Heart left ventricle (tissue), 16 donors: ENCODE results near the gene DNAJC18. TPM values are rescaled to one million over a fixed set of nuclear protein-coding genes. Genes with fewer than 3 reads are reported as not detected.

ENCODE experiments used
- ATAC-seq, 4 donors: fragments of 200-7000 bp; cut with Tn5 transposase; one replicate each; pipeline ENCODE4 v1.9.1; 2020 to 2022; ENCODE audit warnings: moderate library complexity in 4 of 4, mild to moderate bottlenecking in 3 of 4, moderate number of reproducible peaks in 1 of 4
- DNase-seq, 5 donors: peaks; one replicate each; pipeline ENCODE4 v3.0.0-alpha.2; 2020
- H3K27ac ChIP-seq, 12 donors: fragments of 200-600 bp; sonication (generic) in 4 of 12; one replicate each; pipeline versions ENCODE4 v1.5.0 to v1.8.0; 2016 to 2022; ENCODE audit warnings: mild to moderate bottlenecking in 2 of 12
- H3K27me3 ChIP-seq, 9 donors: fragments of 200-600 bp; sonication (generic) in 2 of 9; one replicate each; pipeline versions ENCODE4 v1.5.1 to v1.8.0; 2016 to 2022; ENCODE audit warnings: mild to moderate bottlenecking in 3 of 9
- H3K36me3 ChIP-seq, 9 donors: fragments of 200-600 bp; sonication (generic) in 2 of 9; one replicate each; pipeline versions ENCODE4 v1.5.0 to v1.8.0; 2018 to 2022; ENCODE audit warnings: mild to moderate bottlenecking in 2 of 9
- H3K4me1 ChIP-seq, 12 donors: fragments of 200-600 bp; sonication (generic) in 4 of 12; one replicate each; pipeline versions ENCODE4 v1.5.0 to v1.8.0; 2016 to 2022; ENCODE audit warnings: mild to moderate bottlenecking in 3 of 12
- H3K4me3 ChIP-seq, 12 donors: fragments of 200-600 bp; sonication (generic) in 4 of 12; one replicate each; pipeline versions ENCODE4 v1.5.0 to v1.8.0; 2017 to 2022; ENCODE audit warnings: mild to moderate bottlenecking in 9 of 12, moderate library complexity in 4 of 12
- H3K9me3 ChIP-seq, 12 donors: fragments of 200-600 bp; sonication (generic) in 4 of 12; one replicate each; pipeline versions ENCODE4 v1.5.0 to v1.8.0; 2016 to 2022; ENCODE audit warnings: mild to moderate bottlenecking in 1 of 12
- POLR2A ChIP-seq, 2 donors: fragments of 450-650 bp; IDR thresholded peaks; one replicate each; pipeline ENCODE4 v1.6.1; 2017; ENCODE audit warnings: antibody characterized with exemption in 2 of 2, mild to moderate bottlenecking in 2 of 2, moderate library complexity in 2 of 2
- WGBS, 4 donors: extraction: QIAGEN DNeasy Blood & Tissue Kit in 2 of 4; methylation state at CpG; one replicate each; pipeline versions ENCODE4 v1.1.5 to v1.1.7; 2013 to 2018; 5-methylcytosine and 5-hydroxymethylcytosine counted together
- intact Hi-C, 10 donors: fragments of 100-400 bp; cut with DNase I; formaldehyde crosslinking; loops; one replicate each; pipeline versions ENCODE4 v1.11.1 to v1.14.2; 2022
- polyA plus RNA-seq, 2 donors: library from polyadenylated mRNA; stranded (reverse); fragments of 200-250 nt; gene quantifications; one replicate each; pipeline ENCODE4 v1.2.3, GENCODE V29; 2013
- total RNA-seq, 9 donors: library from RNA; depleted of rRNA in 2 of 9; stranded (reverse); fragments of >200 nt in 2 of 9; fragmentation: NEBNext Ultra II Directional in 3 of 9; extraction: Animal tissue kit (Norgen Biotek cat#: 25700) in 3 of 9; gene quantifications; one replicate each; pipeline versions ENCODE4 v1.1.0 to v1.2.4, GENCODE V29; 2016 to 2023
- TF ChIP-seq, protein P1 (sequence below), 12 donors: fragments of 200-600 bp; sonication (generic) in 4 of 12; IDR thresholded peaks; one replicate each; pipeline versions ENCODE4 v1.5.0 to v1.8.0; 2018 to 2022; ENCODE audit warnings: antibody characterized with exemption in 12 of 12, mild to moderate bottlenecking in 5 of 12
- donor health status: ischemic (EF 13 %, LVEDD 7.1; RV severe dilation, severe dysfunction).
- donor health status: healthy with polysubstance abuse.
- donor health status: DM: no; HTN: yes; CAD: no.
- donor health status: DM: no; HTN: no; CAD: no.
- donor health status: ischemic (EF 25% LVEDD 6.9; RV normal size, moderate dysfunction).
- donor health status: ischemic (EF 25% LVEDD 5.7; RV mildly dilated, moderate dysfunction).
- donor health status: healthy.
- donor health status: DM: yes; HTN: yes; CAD: no.
- donor health status: ischemic (EF 35%, LVEDD 5.7; RV mildly dilated, moderate dysfunction).
- donor health status: nonischemic (EF 11% LVEDD 7.7; RV severe dilation, severe dysfunction).
- donor health status: DM: yes; HTN: yes; CAD: no.
- donor health status: PGD.
- donor health status: ischemic (EF 29% LVEDD 5.4; RV normal size, mild dysfunction).
- donor health status: nonischemic (EF 23%, LVEDD 6.1; RV moderate dilation, normal function).

Gene DNAJC18
- total and polyA plus RNA-seq, 11 donors: 4.0 to 17.8 (median 9.1) TPM

DNA sequence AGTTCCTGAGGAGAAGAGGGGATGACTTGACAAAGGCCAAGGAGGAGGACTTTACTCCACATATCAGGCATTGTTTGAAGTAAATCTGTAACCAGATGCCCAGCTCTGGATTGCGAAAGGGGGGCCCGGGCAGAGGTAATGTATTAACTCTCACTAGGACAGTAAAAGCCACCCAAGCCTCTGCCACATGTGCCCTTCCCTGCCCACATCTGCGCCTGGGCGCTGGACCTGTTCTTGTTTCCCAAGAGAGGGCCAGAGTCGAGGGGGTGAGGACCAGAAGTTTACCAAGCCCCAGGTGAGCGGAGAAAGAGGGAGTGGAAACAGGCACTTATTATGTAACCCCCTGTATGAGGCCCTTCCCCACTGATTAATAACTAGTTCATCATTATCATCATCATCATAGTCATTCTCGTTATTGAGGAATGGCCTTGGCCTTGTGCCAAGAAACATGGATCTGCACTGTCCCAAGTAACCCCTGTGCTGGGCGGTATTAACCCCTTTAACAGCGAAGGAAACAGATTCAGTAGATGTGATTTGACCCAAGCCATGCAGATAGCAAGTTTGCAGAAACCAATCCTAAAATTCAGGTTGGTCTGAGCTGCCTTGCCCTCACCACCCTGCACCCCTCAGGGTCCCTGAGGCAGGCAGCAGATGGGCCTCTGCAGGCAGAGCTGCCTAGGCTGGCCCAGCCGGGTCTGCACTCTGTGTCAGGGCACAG is 55.9 kb downstream of the DNAJC18 start, which contains the start of gene SLC23A1:
SLC23A1 (minus strand) TSS at position 23 of the 718 bp plus-strand sequence. CDS start 44 bp downstream, outside the sequence.
- DNase-seq (peak in 1 of 5 donors; percentile 17), ATAC-seq (no peak)
- Histone ChIP-seq H3K9me3 (no peaks in the 10 kb centered on the region), H3K36me3 (no peaks in the 10 kb centered on the region), H3K4me3 (no peak within 1 kb of the TSS), H3K27ac (peak within 1 kb of the TSS in 2 of 12 donors; percentile 82 to 84), H3K27me3 (no peaks in the 10 kb centered on the region), H3K4me1 (peaks cover 0 to 35% (median 17%) of the 10 kb centered on the region in 12 donors)
- intact Hi-C loops: no loop called here
- TF ChIP-seq POLR2A (IDR thresholded peaks at IDR 0.05): no peak
- TF ChIP-seq, protein P1, sequence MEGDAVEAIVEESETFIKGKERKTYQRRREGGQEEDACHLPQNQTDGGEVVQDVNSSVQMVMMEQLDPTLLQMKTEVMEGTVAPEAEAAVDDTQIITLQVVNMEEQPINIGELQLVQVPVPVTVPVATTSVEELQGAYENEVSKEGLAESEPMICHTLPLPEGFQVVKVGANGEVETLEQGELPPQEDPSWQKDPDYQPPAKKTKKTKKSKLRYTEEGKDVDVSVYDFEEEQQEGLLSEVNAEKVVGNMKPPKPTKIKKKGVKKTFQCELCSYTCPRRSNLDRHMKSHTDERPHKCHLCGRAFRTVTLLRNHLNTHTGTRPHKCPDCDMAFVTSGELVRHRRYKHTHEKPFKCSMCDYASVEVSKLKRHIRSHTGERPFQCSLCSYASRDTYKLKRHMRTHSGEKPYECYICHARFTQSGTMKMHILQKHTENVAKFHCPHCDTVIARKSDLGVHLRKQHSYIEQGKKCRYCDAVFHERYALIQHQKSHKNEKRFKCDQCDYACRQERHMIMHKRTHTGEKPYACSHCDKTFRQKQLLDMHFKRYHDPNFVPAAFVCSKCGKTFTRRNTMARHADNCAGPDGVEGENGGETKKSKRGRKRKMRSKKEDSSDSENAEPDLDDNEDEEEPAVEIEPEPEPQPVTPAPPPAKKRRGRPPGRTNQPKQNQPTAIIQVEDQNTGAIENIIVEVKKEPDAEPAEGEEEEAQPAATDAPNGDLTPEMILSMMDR (IDR thresholded peaks at IDR 0.05): no peak
- 75 to 80% (median 79%) methylated on average over 10 of the region's 10 CpGs for WGBS, 4 donors

- ATAC-seq: no peak
- Histone ChIP-seq H3K27ac (no peak overlapping the region), H3K4me3 (no peak overlapping the region), H3K9me3 (no peaks in the 10 kb centered on the region), H3K27me3 (no peaks in the 10 kb centered on the region), H3K36me3 (peaks cover 0 to 4% (median 0%) of the 10 kb centered on the region in 9 donors), H3K4me1 (peaks cover 0 to 29% (median 11%) of the 10 kb centered on the region in 12 donors)
- 57 to 70% (median 60%) methylated on average over 3 of the region's 3 CpGs for WGBS, 4 donors
- DNase-seq: peak in 1 of 5 donors; percentile 14
- intact Hi-C loops: no loop called here
- TF ChIP-seq, protein P1 (IDR thresholded peaks at IDR 0.05): no peak
- no peak for TF ChIP-seq POLR2A (IDR thresholded peaks at IDR 0.05)
These were observed 56.5 kb downstream of the DNAJC18 start for GRCh38 chr5:139382807-139383206.

GRCh38 chr5:139381837-139382761 is 57.2 kb downstream of the DNAJC18 start:
- H3K27ac ChIP-seq: no peak overlapping the region
- intact Hi-C loops: no loop called here
- H3K27me3 ChIP-seq: no peaks in the 10 kb centered on the region
- peaks cover 0 to 25% (median 8%) of the 10 kb centered on the region in 12 donors for H3K4me1 ChIP-seq
- peaks cover 0 to 4% (median 0%) of the 10 kb centered on the region in 9 donors for H3K36me3 ChIP-seq
- ATAC-seq (no peak), DNase-seq (no peak)
- no peak for TF ChIP-seq POLR2A (IDR thresholded peaks at IDR 0.05)
- TF ChIP-seq, protein P1 (IDR thresholded peaks at IDR 0.05): no peak
- WGBS, 4 donors: 79 to 82% (median 81%) methylated on average over 22 to 28 of the region's 28 CpGs
- H3K9me3 ChIP-seq: no peaks in the 10 kb centered on the region
- H3K4me3 ChIP-seq: no peak overlapping the region
